HG03135 (cell line): ENCODE results near the gene SLC7A8.

ENCODE experiments used
- ATAC-seq: cut with Tn5 transposase; IDR thresholded peaks from one replicate; pipeline ENCODE4 v1.9.1; 2021; ENCODE audit warnings: mild to moderate bottlenecking, moderate library complexity; ENCODE audit not compliant: unreplicated experiment

The SLC7A8 gene

DNA sequence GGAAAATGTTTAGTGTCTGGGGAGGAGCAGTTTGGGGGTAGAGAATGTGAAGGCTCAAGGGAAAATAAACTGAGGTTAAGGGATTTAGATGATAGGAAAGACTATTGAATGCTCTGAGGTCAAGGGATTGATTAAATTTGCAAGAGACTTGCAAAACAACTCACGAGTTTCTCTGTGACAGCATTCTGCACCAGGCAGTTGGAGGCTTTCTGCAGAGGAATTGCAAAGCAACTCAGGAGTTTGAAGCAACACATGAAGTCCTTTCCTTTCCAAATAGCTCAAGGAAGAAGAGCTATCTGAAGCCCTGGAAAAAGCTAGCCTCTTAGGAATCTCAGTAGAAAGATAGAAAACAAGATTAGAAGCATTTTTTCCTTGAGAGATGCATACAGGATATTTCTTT lies 23.9 kb downstream of the SLC7A8 start:
- ATAC-seq, result no peak

DNA sequence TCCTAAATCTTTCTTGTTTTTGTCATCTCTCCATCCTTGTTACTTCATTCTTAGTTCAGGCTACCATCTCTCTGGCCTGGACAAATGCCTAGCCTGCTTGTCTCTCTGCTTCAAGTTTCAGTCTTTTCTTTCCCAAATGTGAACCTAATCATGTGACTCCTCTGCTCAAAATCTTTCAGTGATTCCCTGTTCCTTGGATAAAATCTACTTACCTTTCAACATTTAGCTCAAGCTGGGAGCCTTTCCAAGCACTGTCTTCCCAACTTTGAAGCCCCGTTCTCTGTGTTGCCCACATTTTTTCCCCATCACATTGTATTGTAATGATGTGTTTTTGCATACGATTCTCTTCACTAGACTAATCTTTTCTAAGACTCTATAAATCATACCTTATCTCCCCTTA lies 24.7 kb downstream of the SLC7A8 start:
- no peak for ATAC-seq

DNA sequence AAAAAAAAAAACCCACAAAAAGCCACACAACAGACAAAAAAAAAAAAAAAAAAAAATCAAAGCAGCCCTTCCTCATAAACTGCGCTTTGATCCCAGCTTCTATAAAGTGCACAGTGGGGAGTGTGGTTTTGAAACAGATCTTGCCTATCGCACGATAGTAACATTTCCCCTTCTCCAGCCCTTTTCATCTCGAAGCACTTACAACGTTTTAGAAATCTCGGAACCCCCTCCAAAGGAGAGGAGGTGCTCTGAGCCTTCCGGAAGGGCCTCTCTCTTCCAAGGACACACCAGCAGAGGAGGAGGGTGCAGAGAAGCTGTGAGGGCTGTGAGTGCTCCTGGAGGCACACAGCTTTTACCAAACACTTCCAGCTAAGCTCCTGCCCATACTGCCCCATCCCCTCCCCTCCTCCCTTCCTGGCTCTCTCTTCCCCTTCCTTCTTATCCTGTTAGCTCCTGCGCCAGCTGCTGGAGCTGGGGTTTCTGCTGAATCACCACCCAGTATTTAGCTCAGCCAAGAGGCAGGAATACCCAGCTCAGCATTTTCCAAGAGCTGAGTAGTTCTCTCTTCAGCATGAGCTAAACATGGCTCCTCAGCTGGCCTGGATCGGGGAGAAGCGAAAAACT lies 28.4 kb downstream of the SLC7A8 start:
- no peak for ATAC-seq

DNA sequence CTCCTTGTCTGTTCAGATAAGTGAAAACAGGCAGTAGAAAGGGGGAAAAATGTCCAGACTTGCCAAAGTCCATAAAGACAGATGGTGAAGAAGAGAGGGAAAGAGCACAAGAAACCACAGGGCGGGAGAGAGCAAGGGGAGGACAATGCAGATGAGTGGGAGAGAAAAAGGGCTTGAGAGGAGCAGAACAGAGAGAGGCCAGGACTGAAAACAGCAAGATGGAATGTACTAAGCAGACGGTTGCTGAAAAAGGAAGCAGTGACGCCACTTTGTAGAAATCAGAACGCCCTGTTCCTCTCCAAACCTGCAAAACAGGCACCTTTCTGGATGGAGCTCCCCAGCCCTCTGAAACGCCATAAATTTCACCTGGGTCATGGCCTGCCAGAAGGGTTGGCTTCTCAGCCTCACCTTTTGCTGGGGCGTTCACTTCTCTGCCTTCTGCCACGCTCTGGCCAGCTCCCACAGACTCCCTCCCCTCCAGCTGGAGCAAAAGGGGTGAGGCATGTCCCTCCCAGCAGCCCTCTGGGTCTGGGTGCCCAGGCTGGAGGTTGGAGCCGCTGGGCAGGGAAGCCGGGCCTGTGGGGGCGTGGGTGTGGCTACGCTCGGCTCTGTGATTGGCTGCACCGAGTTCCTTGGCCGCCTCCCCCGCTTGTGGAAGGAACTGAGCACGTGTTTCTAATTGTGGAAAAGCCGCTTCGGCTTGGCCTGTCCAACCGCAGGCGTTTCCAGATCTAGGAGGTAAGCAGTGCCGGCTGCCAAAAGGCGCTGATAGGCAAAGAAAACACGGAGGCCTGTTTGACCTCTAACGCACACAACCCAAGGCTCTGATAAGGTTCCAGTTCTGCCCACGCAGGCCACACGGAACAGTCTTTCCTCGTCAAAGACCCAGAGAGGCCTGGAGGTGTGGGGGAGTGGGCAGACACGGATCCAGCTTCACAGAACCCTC lies 29.3 kb downstream of the SLC7A8 start:
- no peak for ATAC-seq

DNA sequence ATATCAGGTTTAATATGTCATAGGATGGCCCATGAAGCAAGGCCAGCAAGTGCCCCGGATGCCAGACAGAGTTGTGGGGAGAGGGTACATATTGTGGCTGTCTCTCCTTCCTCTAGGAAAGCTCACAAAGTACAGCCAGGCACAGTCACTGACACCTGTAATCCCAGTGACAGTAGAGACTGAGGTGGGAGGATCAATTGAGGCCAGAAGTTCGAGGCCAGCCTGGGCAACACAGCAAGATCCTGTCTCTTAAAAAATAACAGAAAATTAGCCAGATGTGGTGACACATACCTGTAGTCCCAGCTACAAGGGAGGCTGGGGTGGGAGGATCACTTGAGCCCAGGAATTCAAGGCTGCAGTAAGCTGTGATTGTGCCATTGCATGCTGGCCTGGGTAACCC lies 32.1 kb downstream of the SLC7A8 start:
- no peak for ATAC-seq

DNA sequence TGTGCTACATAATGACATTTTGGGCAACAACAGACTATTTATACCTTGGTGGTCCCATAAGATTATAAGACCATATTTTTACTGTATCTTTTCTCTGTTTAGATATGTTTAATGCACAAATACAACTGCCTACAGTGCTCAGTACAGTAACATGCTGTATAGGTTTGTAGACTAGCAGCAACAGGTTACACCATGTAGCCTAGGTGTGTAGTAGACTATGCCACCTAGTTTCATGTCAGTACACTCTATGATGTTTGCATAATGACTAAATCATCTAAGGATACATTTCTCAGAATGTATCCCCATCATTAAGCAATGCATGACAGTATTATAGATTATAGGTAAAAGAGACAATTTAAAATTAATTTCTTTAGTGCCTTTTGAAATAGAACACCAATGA lies 33.7 kb downstream of the SLC7A8 start:
- ATAC-seq, result no peak

DNA sequence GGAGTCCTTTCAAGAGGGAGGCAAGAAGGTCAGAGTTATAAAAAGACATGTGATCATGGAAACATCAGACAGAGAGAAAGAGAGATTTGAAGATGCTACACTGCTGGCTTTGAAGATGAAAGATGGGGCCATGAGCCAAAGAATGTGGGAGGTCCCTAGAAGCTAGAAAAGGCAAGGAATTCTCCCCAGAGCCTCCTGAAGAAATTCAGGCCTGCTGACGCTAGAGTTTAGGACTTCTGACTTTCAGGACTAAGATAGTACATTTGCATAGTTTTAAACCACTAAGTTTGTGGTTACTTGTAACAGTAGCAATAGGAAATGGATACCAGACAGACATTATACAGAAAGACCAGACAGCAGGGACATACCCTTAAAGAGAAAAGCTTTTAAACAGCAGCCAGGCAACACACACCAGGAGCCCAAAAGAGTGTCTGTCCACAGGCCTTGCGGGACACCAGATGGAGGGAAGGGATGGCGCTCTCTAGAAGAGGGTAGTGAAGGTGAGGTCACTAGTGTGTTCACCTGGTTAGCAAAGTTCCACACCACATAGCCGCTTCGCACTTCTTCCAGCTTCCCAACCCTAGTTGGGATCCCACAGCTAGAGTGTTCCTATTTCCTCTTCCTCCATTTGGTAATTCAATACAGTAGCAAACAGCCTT lies 34.7 kb downstream of the SLC7A8 start:
- ATAC-seq, result no peak

DNA sequence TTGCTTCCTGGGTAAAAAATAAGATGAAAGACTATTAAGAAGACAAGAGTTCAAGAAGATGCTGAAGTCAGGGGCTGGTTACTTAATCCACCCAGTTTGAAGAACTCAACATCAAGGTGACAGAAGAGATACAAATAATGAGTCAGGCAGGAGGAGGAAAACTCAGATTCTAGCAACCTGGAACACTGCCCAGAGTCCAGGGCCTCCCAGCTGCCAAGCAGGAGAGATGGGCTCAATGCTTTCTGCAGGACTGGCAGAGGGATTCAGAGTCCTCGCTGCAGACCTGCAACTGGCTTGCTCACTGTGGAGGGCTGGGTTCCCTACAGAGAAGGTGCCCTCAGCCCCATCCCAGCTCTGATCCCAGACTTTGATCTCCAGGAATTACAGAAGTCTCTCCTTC lies 35.8 kb downstream of the SLC7A8 start:
- ATAC-seq, result no peak

DNA sequence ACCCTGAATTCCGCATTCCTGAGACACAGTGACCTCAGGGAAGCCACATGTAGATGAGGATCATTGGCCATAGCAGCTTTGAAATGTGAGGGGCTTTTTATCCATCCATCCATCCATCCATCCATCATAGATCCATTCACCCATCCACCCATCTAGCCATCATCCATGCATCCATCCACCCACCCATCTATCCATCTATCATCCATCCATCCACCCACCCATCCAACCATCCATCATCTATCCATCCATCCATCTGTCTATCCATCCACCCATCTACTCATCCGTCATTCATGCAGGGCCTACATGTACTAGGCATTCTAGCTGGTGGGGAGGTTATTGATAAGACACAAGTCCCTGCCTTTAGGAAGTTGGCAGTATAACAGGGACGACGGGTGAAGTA lies 36.5 kb downstream of the SLC7A8 start:
- ATAC-seq, result no peak

DNA sequence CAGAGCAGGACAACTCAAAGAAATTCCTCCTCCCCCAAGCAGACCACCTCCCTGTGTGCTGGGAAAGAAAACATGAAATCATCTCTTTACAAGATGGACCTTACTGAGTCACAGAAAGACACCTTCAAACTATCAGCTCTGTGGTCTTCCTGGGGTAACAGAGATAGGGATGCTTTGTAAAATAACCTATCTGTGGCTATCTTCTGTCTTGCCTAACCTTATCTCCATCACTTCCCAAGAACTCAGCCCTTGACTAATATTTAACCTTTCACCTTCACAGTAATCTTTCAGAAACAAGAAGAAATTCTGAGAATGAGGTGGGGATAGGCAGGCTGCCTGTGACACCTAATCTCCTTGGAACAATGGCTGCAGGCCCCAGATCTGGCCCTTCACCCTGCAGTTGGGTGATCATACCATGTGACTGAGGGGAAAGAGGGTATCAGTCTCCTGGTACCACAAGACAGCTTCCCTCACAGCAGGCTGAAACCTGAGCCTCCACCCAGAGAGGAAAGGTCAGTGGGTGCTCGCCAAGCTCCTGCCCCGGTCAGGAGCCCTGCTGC lies 37.0 kb downstream of the SLC7A8 start:
- ATAC-seq, result no peak

DNA sequence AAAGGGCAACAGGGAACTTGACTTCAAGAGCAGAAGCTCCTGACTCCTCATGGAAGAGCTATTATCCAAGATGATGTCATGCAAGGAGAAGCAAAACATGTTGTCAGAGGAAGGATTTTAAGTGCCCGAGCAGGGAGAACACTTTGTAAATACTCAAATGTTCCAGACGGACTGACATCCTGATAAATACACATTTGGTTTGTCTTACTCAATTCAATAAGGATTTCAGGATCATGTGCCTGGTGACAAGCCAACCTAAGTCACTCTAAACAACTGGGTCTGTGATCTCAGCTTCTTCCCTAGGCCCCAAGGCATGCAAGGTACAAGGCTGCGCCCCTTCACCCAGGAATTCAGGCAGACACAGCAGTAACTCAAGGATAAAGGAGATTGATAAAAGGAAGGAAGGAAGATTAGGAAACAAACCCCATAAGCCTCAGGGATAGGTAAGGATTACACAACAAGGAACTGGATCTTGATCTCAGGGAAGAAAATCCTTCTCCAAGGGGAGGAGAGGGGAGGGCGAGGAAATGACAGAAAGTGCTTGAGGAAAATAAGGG lies 37.6 kb downstream of the SLC7A8 start:
- no peak for ATAC-seq

DNA sequence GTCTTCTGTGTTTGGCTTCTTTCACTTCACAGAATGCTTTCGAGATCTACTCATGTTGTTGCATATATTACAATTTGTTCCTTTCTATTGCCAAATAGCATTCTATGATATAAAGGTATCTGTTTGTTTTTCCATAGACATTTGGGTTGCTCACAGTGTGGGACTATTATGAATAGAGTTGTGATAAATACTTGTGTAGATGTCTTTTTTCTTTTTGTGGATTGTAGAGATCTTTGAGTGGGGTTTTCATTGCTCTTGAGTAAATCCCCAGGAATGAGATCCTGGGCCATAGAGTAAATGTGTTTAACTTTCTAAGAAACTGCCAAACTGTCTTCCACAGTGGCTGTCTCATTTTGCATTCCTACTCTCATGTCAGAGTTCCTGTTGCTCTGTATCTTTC lies 39.5 kb downstream of the SLC7A8 start:
- no peak for ATAC-seq

DNA sequence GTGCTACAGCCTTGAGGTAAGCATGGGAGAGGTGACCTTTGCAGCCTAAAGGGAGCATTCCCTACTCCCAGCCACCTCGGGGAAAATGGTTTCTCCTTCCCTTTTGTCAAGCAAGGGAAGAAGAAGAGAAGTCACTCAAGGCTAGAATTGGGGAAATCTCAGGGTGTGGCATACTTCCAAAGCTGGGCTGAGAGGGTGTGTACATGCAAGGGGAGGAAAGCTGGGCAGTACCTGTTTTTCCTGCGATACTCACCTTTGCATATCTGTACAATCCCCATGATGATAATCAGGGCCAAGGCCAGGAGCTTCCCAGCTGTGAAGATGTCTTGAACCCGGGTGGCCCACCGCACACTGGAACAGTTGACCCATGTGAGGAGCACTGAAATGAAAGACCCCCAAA lies 40.6 kb downstream of the SLC7A8 start:
- ATAC-seq, result no peak

DNA sequence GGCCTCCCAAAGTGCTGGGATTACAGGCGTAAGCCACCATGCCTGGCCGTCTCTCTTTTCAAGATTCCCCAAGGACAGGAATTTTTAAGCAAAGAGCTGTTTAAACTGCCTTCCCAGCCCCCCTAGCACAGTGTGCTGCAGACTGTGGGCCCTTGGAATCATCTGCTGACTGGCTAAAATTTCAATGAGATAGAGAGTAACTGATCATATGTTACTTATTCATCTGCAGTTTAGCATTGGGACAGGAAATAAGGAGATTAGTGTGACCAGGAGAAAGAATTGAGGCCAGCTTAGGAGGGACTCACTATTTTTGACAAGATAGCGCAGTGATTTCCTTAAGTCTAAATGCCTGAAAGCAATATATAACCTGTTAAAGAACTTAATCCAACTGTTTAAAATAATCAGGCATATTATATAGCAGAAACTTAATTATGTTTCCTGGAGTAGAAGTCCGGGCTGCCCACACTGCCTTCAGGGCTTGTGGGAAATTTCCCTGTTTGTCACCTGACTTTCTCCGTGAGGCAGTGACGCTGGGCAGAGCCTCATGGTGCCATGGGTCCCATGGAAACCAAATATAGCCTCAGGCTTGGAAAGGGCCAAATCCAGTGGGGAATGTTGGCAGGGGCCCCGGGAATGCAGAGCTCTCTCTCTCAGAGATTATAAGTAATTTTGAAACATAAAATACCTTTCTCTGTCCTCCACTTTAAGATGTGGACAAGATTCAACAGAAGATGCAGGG lies 41.6 kb downstream of the SLC7A8 start:
- ATAC-seq, result no peak

DNA sequence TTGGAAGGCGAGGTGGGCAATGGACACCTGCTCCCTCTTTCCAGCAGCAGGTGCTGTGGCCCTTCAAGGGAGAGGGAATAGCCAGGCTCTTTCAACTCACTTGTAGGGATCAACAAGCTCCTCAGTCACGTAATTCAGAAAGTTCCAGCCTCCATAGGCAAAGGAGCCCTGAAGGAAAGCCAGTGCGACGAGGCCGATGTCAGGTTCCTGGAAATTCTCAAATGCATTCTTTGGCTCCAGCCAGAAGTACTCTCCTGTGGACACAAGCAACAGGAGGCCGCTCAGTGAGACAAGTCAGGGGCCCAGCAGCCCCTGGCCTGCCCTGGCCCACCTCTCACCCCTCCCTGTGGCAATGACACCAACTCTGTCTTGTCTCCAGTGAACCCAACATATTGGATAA lies 43.1 kb downstream of the SLC7A8 start:
- ATAC-seq, result no peak

DNA sequence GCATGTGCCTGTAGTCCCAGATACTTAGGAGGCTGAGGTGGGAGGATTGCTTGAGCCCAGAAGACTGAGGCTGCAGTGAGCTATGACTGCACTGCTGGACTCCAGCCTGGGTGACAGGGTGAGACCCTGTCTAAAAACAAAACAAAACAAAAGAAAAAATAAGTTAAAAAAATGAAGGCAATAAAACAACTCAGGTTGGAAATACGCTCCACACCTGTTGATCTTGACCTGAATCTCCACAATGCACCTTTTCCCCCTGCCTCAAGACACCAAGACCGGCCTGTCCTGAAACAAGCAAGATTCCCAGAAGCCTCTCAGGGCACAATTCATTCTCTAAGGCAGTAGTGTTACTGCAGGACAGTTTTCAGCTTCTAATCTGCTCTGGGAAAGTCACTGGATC lies 43.6 kb downstream of the SLC7A8 start:
- no peak for ATAC-seq

DNA sequence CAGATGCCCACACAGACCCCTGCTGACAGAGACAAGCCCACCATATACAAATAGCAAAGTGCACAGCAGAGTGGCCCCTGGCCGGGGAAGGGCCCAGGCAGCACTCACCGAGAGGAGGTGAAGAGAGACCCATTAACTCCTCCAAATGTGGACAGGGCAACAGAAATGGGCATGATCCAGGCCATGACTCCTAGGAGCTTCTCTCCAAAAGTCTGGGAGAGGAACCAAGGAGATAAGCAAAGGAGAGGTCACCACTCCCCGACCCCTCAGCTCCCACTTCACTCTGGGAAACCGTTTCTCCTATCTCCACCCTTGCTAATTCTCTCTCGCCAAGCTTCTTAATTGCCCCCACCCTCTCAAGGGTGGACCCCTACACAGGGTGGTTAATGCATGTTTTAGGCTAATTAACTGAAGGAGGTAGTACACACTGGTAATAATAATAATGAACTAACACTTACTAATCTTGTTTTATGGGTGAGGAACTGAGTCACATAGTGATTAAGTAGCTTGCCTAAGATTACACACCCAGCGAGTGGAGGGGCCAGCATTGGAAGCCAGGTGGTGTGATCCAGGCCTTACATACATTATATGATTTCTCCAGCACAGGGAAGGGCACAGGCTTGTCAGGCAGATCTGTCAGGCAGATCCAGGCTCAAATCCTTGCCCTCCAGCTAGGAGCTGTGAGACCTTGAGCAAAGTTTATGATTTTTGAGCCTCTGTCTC lies 45.5 kb downstream of the SLC7A8 start:
- ATAC-seq, result no peak

DNA sequence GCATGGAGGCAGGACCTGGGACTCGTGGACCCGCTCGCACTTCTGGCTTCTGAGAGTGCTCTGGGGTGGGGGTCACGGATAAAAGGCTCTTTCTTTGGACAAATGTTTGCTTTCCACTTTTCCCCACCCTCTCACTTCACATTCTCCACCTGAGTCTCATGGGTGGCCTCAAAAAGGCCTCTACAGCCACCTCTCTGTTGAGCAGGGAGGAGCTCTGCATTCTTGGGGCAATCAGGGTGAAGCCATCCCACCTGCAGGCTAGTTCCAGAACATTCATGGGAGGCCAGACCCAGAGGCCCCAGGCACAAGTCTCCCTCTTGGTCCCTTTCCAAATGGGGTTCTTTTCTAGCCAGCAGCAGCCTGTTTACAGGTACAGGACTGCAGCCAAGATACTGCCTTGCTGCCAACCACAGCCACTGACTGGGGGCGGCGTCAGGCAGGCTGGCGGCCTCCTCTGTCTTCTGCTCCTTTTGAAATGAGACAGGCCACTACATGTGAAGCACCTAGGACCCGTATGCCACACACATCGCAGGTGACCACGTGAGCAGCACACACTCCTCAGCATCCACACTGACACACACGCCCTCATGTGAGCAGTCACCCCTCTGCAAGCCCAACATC lies 46.2 kb downstream of the SLC7A8 start:
- ATAC-seq, result no peak

DNA sequence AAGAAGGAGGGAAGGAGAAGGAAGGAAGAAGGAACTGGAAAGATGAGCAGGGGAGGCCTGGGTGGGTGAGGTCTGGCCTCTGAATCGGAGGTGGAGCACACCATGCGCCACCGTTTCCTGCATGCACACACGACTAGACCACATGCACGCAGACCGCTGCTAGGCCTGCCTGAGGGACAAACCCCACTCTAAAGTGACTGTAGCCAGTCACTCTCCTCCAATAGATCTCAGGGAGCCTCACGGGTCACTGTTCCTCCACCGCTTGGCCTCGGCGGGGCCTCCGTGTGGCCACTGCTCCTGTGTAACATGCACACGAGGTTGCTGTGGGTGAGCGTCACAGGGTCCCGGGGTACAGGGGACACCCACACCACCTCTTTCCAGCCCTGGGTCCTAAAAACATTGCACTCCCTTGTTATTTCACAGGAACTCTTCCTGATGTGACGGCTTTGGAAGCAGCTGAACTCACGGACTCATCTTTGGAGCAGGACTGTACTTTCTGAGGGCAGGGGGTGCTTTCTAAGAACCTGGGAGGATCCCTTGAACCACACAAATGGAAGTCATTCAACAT lies 46.8 kb downstream of the SLC7A8 start:
- no peak for ATAC-seq
